ENCODE results near the gene PCBP3.

Gene PCBP3

DNA sequence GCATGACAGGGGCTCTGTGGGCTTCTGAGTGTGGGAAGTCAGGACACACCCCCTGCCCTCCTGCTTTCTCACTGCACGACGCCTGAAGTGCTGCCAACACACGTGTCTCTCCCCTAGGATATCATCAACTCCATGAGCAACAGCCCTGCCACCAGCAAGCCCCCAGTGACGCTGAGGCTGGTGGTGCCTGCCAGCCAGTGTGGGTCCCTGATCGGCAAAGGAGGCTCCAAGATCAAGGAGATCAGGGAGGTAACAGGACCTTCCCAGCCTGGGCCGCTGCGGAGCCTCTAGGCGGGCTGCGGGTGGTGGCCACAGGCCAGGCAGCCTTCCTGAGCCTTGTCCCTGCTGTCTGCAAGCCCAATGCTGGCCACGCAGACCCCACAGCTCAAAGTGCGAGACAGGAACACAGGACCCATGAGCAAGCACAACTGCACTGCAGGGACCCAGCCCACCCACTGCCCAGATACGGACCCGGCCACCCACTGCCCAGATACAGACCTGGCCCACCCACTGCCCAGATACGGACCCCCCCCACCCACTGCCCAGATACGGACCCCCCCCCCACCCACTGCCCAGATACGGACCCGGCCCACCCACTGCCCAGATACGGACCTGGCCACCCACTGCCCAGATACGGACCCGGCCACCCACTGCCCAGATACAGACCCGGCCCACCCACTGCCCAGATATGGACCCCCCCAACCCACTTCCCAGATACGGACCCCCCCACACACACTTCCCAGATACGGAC, 265.9 kb downstream of the PCBP3 start:
- DNase-seq (ENCODE audit: low read depth in 2 of 2), result no peak

DNA sequence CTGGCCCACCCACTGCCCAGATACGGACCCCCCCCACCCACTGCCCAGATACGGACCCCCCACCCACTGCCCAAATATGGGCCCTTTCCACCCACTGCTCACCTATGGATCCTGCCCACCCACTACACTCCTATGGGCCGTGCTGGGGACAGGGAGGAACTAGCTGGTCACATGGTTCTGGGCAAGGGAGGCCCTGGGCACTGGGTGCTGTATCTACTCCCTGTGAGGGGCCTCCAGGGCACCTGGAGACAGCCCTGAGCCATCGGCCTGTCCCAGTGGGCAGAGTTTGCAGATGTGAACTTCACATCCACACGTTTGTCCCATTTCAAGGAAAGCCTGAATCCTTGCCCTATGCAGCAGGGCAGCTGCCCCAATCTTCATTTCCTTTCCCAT, 266.6 kb downstream of the PCBP3 start:
- DNase-seq (ENCODE audit: low read depth in 2 of 2), result no peak

DNA sequence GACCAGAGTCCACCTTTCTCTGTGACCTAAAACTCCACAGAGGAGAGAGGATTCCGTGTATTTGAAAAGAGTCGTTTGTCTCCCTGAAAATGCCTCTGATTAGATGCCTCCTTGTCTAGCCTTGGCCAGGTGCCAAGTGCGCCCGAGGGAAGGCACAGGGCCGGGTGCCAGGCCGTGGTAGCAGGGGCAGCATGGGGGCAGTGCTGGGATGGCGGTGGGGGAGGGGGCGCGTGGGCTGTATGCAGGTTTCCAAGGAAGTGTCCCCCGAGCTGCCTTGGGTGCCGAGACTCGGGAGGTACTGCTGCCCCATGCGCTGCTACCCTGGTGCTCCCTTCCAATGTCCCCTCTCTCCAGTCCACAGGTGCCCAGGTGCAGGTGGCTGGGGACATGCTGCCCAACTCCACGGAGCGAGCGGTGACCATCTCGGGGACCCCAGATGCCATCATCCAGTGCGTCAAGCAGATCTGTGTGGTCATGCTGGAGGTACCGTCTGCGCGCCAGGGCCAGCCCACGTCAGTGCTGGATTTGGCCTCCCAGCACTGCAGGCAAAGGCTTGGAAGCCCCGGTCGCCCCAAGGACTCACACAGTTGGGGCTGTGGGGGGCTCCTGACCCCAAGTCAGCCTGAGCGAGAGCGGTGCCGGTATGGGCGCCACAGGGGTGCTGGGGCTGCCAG, 267.2 kb downstream of the PCBP3 start:
- DNase-seq (ENCODE audit: low read depth in 2 of 2), result no peak

DNA sequence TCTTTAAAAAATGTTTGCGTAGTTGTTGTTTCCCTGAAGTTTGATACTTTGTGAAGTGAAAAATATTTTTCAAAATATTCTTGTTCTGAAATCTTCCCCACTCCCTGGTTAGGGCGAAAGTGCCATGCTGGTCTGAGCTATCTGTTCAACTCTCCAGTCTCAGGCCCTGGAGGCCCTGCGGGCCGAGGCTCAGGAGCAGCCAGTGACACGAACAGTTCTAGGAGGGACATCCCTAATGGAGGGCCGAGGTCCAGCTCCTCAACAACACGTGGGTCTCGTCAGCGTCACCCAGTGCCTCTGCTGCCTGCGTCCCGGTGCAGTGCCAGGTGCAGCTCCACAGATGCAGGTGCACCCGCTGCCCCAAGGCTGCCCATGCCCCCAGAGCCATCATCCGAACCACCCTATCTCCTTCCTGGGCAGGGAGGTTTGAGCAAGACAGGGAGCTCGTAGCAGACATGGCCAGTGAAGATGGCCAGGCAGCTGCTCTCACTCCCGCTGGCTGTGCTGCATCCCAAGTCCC, 268.3 kb downstream of the PCBP3 start:
- no peak for DNase-seq (ENCODE audit: low read depth in 2 of 2)

DNA sequence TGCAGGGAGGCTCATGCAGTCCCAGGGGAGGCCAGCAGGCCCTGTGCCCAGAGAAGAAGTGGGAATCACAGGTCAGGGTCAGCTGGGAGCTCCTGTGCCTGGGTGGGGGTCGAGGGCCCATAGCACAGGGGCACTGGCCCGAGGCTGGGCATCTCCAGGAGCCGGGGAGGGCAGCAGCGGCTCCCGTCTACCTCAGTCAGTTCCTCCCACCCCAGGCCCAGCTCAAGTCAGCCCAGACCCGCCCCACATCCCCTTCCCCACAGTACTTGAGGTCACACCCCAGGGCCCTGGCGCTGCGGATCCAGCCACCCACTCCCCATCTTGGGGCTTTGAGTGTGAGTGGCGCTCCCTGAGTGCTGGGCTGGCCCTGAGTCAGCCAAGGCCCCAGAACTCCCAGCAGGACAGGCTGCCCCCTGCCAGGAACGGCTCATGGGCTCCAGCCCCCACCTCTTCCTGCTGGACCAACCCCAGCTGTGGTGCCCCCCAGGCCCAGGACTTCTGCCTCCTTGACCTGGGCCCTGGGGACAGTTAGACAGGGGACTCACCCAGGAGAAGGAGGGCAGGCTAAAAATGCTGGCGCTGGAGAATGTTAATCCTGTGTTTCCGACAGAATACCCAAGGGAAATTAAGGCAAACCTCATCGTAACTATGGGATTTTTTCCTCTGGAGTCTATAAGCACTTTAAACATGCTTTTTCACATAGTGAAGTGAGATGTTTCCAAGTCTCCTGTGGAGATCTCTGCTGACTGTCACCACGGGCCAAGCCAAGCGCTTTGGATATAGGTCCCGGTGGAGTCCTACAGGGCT, 269.3 kb downstream of the PCBP3 start:
- DNase-seq (ENCODE audit: low read depth in 2 of 2), result no peak

DNA sequence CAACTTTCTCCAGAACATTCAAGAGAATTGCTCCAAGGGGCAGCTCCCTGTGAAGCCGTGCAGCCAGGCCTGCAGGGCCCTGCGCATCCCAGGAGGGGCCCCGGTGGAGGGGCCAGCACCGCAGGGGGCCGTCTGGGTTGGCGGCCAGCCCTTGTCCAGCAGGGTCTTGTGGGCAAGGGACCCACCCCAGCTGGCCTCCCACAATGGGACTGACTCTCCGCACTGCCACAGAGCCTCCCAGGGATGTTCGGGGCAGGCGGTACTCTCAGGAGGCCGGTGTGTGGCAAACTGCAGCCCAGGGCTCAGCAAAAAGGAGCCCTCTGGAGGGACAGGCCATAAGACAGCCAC, 269.9 kb downstream of the PCBP3 start:
- no peak for DNase-seq (ENCODE audit: low read depth in 2 of 2)

DNA sequence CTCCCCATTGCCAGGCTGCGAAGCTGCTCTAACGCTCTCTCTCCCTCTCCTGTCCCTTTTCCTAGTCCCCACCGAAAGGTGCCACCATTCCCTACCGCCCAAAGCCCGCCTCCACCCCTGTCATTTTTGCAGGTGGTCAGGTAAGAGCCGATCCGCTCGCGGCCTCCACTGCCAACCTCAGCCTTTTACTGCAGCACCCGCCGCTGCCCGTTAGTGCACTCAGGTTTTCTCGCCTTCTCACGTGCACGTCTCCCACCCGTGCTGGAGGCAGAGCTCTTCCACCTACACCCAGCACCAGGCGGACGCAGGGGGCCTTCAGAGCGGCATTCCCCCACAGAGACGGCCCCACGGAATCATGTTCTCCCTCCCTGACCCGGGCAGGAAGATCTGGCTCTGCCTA, 270.4 kb downstream of the PCBP3 start:
- DNase-seq (ENCODE audit: low read depth in 2 of 2), result no peak

DNA sequence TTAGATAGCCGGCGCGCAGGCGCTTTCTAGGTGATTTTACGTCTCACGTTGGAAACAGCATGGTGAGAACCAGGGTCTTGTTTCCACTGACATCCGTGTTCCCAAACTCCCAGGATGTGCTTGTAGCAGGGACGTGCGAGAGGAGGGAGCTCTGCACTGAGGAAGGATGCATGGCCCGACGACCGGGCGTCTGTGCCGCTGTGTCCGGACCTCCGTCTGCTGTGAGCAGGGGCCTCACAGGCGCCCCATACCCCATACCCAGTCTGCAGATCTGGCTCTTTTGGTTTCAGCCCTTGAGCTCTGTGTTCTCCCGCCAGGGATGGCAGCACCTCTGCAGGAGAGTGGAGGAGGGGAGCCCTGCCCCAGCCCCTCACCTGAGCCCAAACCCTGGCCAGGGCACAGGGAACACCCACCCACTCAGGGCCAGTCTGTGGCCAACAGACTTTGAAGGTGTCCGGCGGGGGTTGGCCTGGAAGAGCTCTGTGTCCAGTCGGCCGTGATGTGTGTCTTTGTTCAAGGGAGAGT, 270.9 kb downstream of the PCBP3 start:
- no peak for DNase-seq (ENCODE audit: low read depth in 2 of 2)

DNA sequence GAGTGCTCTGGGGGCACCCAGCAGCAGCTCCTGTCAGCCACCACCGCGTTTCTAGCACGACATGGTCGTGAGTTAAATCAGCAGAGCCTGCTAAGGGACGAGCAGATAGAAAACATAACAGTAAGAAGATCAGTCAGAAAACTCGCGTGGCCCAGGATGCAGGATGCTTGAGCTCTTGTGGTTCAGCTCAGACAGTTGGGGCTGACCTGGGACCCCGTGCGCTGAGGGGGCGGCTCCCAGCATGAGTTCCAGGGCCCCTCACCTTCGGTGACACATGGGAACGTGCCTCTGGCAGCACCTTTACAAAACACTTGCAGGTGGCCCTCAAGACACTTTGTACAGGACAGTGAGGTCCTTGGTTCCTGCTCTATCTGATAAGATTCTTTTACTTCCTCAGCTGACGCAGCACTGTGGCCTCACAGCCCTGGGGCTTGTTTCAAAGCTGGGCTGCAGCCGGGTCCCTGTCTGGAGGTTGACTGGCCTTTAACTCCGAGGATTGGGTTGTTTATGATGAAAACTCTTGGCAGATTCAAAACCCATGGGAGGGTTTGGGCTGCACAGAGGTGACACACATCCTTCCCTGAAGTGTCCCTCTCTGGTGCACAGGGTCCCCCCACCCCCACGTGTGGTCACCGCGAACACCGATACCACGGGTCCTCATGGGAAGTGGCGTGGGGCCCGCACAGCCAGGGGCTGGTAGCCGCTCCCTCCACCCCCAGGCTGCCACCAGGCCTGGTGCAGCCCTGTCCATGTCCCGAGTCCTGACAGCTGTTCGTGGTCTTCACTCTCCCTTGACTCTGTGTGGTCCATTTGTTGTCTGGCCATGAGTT, 272.7 kb downstream of the PCBP3 start:
- no peak for DNase-seq (ENCODE audit: low read depth in 2 of 2)

DNA sequence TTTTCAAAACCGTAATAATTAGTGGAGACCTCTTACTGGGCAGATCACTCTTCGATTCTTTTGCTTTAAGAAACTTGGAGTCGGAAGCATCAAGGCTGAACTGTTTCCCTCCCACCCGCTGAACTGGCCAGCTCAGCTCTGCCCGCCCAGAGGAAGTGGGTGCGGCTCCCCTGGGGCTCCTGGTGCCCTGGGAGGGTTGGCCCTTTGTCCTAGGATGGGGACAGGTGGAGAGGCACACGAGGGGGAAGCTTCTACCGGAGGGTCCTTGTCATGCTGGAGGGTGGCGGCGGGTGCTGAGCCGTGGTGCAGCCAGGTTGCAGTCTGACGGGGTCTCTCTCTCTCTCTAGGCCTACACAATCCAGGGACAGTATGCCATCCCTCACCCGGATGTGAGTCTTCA, 273.7 kb downstream of the PCBP3 start:
- DNase-seq (ENCODE audit: low read depth in 2 of 2), result no peak

DNA sequence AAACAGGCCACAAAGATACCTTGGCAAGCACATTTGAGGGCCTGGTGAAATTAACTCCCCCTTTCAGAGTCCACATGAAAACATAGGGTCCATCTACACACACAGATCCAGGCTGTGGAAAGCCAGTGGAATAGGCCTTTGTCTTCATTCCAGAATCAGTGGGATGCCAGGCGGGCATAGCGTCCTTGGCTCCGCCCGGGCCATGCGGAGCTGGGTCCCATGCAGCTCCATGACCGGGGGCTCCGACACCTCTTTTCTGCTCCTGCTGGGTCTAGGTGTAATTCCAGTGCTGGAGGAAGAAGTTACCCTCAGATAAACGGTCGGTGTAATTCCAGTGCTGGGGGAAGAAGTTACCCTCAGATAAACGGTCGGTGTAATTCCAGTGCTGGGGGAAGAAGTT, 274.5 kb downstream of the PCBP3 start:
- DNase-seq (ENCODE audit: low read depth in 2 of 2), result no peak

DNA sequence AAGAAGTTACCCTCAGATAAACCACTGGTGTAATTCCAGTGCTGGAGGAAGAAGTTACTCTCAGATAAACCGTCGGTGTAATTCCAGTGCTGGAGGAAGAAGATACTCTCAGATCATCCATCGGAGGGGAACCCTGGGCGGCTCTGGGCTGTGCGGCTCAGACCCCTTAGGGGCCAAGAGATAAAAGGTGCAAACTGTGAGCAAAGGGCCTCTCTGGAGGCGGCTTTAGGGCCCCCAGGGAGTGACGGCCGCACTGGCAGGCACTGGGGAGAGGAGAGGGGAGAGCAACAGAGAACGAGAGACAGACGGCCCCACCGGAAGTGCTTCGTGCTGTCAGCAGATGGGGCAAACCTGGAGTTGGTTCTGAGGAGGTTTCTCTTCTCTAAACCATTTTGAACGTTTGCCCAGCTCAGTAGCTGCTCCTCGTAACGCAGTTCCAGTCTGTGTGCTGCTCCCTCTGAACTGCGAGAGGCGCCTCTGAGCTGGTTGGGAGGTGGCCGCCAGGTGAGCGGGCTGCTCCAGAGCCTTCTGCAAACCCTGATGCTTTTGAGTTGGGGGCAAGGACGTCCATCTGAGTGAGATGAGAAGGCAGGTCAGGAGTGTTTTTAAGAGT, 275.4 kb downstream of the PCBP3 start:
- no peak for DNase-seq (ENCODE audit: low read depth in 2 of 2)

DNA sequence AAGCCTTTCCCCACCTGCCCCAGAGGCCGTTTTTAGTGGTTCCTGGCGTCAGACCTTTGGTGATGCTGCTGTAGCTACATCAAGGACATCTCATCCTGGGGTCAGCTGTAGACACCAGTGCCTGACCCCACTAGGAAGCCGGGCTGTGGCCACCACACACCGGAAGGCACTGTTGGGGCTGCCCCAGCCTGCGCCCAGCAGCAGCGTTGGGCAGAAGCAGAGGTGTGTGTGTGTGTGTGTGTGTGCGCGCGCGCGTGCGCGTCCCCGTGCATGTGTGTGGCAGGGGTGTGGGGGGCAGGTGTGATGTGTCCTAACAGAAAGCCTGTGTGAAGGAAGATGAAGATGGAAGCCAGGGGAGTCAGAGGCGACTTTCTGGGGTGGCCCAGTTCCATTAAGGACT, 276.1 kb downstream of the PCBP3 start:
- DNase-seq (ENCODE audit: low read depth in 2 of 2), result no peak

DNA sequence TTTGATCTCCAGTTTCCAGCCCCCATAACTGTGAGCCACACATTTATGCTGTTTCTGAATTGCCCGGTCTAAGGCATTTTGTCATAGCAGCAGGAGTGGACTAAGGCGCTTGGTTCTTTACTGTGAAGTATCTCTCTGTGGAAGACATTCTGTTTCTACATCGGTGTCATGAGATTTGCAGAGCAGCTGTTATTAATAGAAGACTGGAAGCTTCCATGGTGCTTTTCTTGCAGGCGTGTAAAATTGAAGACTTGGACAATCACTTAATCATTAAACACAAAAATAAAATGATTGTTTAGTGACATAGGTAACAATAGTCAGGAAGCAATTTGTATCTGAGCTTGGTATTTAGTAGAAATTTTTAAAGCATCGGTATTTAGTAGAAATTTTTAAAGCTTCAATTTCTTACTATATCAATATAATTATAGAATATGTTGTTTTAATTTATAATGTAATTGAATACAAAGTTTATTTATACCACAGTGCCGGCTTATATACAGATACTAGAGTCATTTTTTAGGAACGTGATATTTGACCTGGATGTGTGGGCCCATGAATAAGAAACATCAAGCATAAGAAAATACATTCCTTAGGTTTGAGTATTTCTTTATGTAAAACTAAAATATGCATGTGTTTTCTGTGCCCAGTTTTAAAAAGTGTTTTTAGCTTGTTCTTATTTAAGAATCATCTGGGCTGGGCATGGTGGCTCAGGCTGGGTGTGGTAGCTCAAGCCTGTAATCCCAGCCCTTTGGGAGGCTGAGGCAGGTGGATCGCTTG, 277.5 kb downstream of the PCBP3 start:
- DNase-seq (ENCODE audit: low read depth in 2 of 2), result no peak

DNA sequence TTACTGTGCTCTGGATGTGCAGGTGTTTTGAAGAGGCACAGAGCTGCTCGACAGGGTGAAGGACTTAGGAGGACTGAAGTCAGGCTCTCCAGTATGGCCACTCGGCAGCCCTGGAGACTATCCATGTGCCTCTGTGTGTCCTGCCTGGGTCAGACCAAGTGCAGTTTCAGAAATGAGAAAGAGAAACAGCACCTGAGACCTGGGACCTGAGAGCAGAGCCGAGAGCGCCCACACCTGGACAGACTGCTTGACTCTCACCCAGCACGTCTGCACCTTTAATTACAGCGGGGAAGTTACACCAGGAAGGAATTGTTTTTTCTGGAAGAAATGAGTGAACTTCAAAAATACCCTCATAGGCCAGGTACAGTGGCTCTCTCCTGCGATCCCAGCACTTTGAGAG, 278.4 kb downstream of the PCBP3 start:
- DNase-seq (ENCODE audit: low read depth in 2 of 2), result no peak

DNA sequence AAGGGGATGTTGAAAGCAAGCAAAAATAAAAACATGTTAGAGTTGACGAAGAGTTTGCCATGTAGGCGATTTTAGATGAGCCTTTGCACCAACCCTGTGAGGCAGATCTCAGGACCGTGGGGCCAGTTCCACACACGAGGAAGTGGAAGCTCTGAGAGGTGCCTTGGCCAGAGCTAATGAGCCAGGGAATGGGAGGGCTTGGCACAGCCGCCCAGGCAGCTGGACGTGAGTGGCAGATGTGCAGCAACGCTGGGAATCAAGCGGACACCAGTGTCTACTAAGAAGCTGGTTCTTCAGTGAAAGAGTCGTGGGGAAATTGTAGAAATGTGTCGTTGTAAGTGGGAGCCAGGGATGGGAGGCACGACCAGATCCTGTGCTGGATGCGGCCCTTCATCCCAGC, 279.1 kb downstream of the PCBP3 start:
- DNase-seq (ENCODE audit: low read depth in 2 of 2), result no peak

DNA sequence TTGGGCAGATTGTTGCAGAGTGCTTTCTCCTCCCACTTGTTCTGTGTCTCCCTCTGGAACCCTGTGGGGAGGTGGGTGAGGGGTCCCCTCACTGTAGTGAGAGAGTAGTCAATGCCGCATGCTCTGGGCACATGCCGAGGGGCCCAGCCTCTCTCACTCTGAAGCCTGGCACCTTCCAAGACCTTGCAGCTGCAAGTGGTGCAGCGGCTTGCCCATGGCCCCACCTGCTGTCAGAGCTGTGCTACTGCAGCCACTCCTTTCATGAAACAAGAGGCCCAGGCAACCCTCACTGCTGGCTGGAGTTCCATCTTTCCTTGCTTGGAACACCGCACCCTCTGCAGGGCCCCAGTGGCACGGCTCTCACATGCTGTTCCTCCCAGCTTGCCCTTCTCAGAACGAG, 279.6 kb downstream of the PCBP3 start:
- peak; percentile 31 to 41 for DNase-seq (ENCODE audit: low read depth in 2 of 2)

DNA sequence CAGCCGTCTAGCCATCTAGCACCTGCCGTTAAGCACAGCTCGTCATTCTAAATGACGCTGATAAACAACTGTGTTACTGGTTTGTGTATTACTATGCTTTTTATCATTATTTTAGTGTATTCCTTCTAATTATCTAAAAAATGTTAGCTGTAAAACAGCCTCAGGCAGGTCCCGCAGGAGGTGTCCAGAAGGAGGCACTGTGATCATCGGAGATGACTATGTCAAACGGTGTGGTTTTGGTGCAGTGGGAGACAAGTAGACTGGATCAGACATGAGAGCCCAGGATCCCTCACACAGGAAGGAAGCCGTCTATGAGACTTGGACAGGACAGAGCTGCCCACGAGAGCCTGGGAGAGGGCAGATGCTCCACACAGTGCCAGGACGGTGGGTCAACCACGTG, 282.8 kb downstream of the PCBP3 start:
- DNase-seq (ENCODE audit: low read depth in 2 of 2), result no peak

DNA sequence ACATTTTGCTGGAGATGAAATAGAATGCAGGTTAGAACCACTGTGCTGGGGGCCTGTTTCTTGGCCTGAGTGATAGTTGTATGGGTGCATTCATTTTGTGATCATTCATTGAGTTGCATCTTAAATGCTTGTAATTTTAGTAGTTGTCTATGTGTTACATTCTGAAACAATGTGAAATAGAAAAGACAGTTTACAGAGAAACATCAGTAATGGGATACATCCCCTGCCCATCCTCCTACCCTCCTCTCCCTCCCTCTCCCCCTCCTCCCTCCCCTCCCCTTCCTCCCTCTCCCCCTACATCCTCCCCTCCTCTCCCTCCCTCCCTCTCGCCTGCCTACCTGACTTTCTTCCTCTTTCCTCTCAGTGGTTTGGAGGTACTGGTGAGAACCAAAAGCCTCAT, 283.5 kb downstream of the PCBP3 start:
- no peak for DNase-seq (ENCODE audit: low read depth in 2 of 2)

All from stimulated activated CD8-positive, alpha-beta memory T cell treated with anti-CD3 and anti-CD28 coated beads, Interleukin-2, amount 100 ng/mL, for 1 hour (primary cell).